ENCODE data around the gene COL26A1. TPM values are rescaled to one million over a fixed set of nuclear protein-coding genes. Genes with fewer than 3 reads are reported as not detected.

Gene COL26A1
- total RNA-seq, 6 donors from 2014 or later = 0.20 to 1.0 (median 0.30) TPM; not detected in 2

DNA sequence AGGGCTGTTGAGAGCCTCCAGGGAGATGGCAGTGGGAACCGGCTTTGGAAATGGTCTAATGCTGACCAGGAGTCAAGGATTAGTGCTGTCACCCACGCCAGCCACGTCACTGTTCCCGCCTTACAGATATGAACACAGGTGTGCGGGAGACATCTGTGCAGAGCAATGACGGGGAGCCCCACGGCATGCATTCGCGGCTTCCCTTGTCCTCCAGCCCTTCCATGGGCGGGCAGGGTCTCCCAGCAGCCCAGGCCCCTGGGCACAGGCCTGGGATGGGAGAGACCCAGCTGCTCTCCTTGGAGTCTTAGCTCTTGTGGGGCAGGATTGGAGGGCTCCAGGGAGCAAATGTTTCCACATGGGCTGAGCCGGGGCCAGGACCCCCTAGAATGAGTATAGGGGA is 172.2 kb downstream of the COL26A1 start:
- TF ChIP-seq POLR2AphosphoS5 (IDR thresholded peaks at IDR 0.05) (no peak), EP300 (IDR thresholded peaks at IDR 0.05) (no peak), POLR2A (IDR thresholded peaks at IDR 0.05) (no peak)
- TF ChIP-seq, protein P1, sequence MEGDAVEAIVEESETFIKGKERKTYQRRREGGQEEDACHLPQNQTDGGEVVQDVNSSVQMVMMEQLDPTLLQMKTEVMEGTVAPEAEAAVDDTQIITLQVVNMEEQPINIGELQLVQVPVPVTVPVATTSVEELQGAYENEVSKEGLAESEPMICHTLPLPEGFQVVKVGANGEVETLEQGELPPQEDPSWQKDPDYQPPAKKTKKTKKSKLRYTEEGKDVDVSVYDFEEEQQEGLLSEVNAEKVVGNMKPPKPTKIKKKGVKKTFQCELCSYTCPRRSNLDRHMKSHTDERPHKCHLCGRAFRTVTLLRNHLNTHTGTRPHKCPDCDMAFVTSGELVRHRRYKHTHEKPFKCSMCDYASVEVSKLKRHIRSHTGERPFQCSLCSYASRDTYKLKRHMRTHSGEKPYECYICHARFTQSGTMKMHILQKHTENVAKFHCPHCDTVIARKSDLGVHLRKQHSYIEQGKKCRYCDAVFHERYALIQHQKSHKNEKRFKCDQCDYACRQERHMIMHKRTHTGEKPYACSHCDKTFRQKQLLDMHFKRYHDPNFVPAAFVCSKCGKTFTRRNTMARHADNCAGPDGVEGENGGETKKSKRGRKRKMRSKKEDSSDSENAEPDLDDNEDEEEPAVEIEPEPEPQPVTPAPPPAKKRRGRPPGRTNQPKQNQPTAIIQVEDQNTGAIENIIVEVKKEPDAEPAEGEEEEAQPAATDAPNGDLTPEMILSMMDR (IDR thresholded peaks at IDR 0.05) = no peak
- Histone ChIP-seq H3K27ac (no peak overlapping the region), H3K36me3 (no peaks in the 10 kb centered on the region), H3K9me3 (no peaks in the 10 kb centered on the region), H3K4me1 (peaks cover 0 to 3% (median 0%) of the 10 kb centered on the region in 4 donors), H3K4me3 (no peak overlapping the region), H3K27me3 (no peaks in the 10 kb centered on the region)
- DNase-seq = peak in 1 of 2 donors; percentile 52
- 92% methylated on average over 10 of the region's 11 CpGs; no CpG with 5 or more reads in 1 of the 2 donors for WGBS, 2 donors
- ATAC-seq (ENCODE audit: low FRiP score in 2 of 2) = no peak

- Histone ChIP-seq H3K36me3 (no peaks in the 10 kb centered on the region), H3K4me3 (no peak overlapping the region), H3K27me3 (no peaks in the 10 kb centered on the region), H3K4me1 (peaks cover 0 to 3% (median 0%) of the 10 kb centered on the region in 4 donors), H3K27ac (no peak overlapping the region), H3K9me3 (no peaks in the 10 kb centered on the region)
- WGBS, 2 donors = 40% methylated on average over 7 of the region's 7 CpGs; no CpG with 5 or more reads in 1 of the 2 donors
- ATAC-seq (ENCODE audit: low FRiP score in 2 of 2) (no peak), DNase-seq (no peak)
- no peak for TF ChIP-seq POLR2A (IDR thresholded peaks at IDR 0.05)
- TF ChIP-seq POLR2AphosphoS5 (IDR thresholded peaks at IDR 0.05) = peak in 1 of 2 donors; percentile 9
- TF ChIP-seq, protein P1 (IDR thresholded peaks at IDR 0.05) = no peak
- no peak for TF ChIP-seq EP300 (IDR thresholded peaks at IDR 0.05)
Measured at GRCh38 chr7:101535351-101535751, 172.7 kb downstream of the COL26A1 start.

DNA sequence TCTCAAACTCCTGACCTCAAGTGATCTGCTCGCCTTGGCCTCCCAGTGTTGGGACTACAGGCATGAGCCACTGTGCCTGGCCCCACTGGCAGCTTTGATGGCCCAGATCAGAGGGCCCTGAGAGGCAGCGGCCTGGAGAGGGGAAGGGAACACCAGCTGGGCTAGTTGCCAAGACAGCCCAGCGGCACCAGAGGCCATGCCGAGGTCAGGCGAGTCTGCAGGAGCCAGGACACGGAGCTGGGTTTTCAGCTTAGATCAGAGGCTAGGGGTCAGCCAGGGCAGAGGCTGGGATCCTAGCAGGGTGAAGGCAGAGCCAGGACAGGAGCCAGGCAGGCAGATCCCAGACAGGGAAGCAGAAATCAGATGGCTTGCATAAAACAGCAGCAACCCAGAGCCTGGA is 173.6 kb downstream of the COL26A1 start:
- DNase-seq = peak in 1 of 2 donors; percentile 31
- 41 to 55% methylated on average over 1 to 6 of the region's 6 CpGs for WGBS, 2 donors

DNA sequence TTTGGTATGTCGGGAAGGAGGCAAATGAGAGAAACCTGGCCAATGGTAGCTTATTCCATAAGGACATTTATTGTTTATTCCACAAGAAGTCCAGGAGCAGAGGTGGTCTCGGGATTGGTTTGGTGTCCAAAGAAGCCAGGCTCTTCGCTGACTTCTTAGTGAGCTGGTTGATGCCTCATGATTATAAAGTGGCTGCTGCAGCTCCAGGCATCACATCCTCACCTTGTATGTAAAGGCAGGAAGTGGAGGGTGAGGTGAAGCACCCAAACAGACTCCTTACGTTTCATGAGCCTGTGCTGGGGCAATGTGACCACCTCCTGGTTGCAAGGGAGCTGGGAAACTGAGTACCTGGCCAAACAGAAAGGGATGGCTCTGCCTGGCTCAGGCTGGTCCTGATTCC is 174.0 kb downstream of the COL26A1 start:
- no peaks in the 10 kb centered on the region for H3K9me3 ChIP-seq

More for the DNA sequence above, 173.6 kb downstream of the COL26A1 start:
- ATAC-seq (ENCODE audit: low FRiP score in 2 of 2) = no peak
- H3K9me3 ChIP-seq = no peaks in the 10 kb centered on the region
- no peaks in the 10 kb centered on the region for H3K27me3 ChIP-seq
- no peak overlapping the region for H3K27ac ChIP-seq
- TF ChIP-seq POLR2AphosphoS5 (IDR thresholded peaks at IDR 0.05) = no peak
- TF ChIP-seq POLR2A (IDR thresholded peaks at IDR 0.05) = no peak
- TF ChIP-seq EP300 (IDR thresholded peaks at IDR 0.05) = no peak
- TF ChIP-seq, protein P1 (IDR thresholded peaks at IDR 0.05) = no peak
- no peaks in the 10 kb centered on the region for H3K36me3 ChIP-seq
- peaks cover 0 to 3% (median 0%) of the 10 kb centered on the region in 4 donors for H3K4me1 ChIP-seq
- no peak overlapping the region for H3K4me3 ChIP-seq

More for the DNA sequence above, 174.0 kb downstream of the COL26A1 start:
- Histone ChIP-seq H3K36me3 (no peaks in the 10 kb centered on the region), H3K27me3 (no peaks in the 10 kb centered on the region), H3K4me1 (peaks cover 0 to 3% (median 0%) of the 10 kb centered on the region in 4 donors), H3K27ac (no peak overlapping the region), H3K4me3 (no peak overlapping the region)
- 81 to 85% methylated on average over 4 of the region's 4 CpGs for WGBS, 2 donors
- ATAC-seq (ENCODE audit: low FRiP score in 2 of 2) (no peak), DNase-seq (no peak)
- TF ChIP-seq POLR2AphosphoS5 (IDR thresholded peaks at IDR 0.05) (no peak), EP300 (IDR thresholded peaks at IDR 0.05) (no peak), POLR2A (IDR thresholded peaks at IDR 0.05) (no peak)
- TF ChIP-seq, protein P1 (IDR thresholded peaks at IDR 0.05) = no peak
